K562 (cell line): ENCODE measurements around the gene TP53TG5. TPM values are rescaled to one million over a fixed set of nuclear protein-coding genes. Genes with fewer than 3 reads are reported as not detected.
A peak's percentile ranks its signal among the peaks of the same experiment; 100 is the strongest.

Experiments used
- ATAC-seq: fragments of 200-7000 bp; cut with Tn5 transposase; 3 replicates; pipeline ENCODE4 v1.9.1; 2020; ENCODE audit warnings: moderate library complexity
- BruUV-seq: library from RNA; stranded (reverse); fragments of 400-500 nt; replicated peaks from 2 replicates; lab custom pipeline; 2021; lab: Mats Ljungman, UMichigan
- CTCF ChIA-PET: fragments of 300-600 bp; formaldehyde crosslinking; extraction: SDS; loops from one replicate; lab custom pipeline; 2021; ENCODE audit warnings: low intra/inter-chr PET ratio; lab: Yijun Ruan, JAX
- POLR2A ChIA-PET: fragments of 300-600, 350-650 bp; sonication (Branson Sonifier 250); formaldehyde crosslinking; extraction: SDS; loops from one replicate; lab custom pipeline; 2021; ENCODE audit warnings: antibody characterized with exemption, inconsistent platforms; lab: Yijun Ruan, JAX
- DNase-seq, 4 experiments: peaks; one replicate each; pipeline versions ENCODE4 v3.0.0 to v3.0.0-alpha.2; 2011 to 2018; ENCODE audit warnings: low spot score in 3 of 4, mixed read lengths in 3 of 4; ENCODE audit errors: extremely low read depth in 1 of 4
- FAIRE-seq: peaks from 2 replicates; lab custom pipeline; 2011; peaks lifted over from hg19 to GRCh38; lab: Jason Lieb, UNC
- H2AFZ ChIP-seq: 2 replicates; pipeline ENCODE4 v1.6.0; 2011; ENCODE audit warnings: low read depth, low read length, control low read depth, inconsistent platforms
- H3K27ac ChIP-seq: fragments of 200-600 bp; 3 replicates; pipeline ENCODE4 v1.8.0; 2011; ENCODE audit warnings: low read depth, mild to moderate bottlenecking, control low read depth, inconsistent platforms, low read length, moderate library complexity, mixed read lengths; ENCODE audit errors: extremely low read depth
- H3K27me3 ChIP-seq, 2 experiments: fragments of 300-600 bp in 1 of 2; 2 replicates in 1 of 2; 3 replicates in 1 of 2; pipeline versions ENCODE4 v1.6.0 to v1.8.0; 2011; ENCODE audit warnings: inconsistent platforms in 2 of 2, low read length in 2 of 2, mild to moderate bottlenecking in 1 of 2, mixed read lengths in 1 of 2, moderate library complexity in 1 of 2; ENCODE audit not compliant: control insufficient read depth in 2 of 2, insufficient read depth in 2 of 2
- H3K36me3 ChIP-seq: fragments of 300-600 bp; 3 replicates; pipeline ENCODE4 v1.8.0; 2011; ENCODE audit warnings: mild to moderate bottlenecking, low read length, inconsistent platforms; ENCODE audit not compliant: control insufficient read depth, insufficient read depth
- H3K4me1 ChIP-seq, 2 experiments: fragments of 200-600 bp in 1 of 2; replicated peaks in 1 of 2; 2 replicates in 1 of 2; 3 replicates in 1 of 2; pipeline versions ENCODE4 v1.5.1 to v1.8.0; 2011; ENCODE audit warnings: inconsistent platforms in 2 of 2, low read length in 2 of 2, mild to moderate bottlenecking in 1 of 2, mixed read lengths in 1 of 2, moderate library complexity in 1 of 2; ENCODE audit not compliant: control insufficient read depth in 2 of 2, insufficient read depth in 2 of 2
- H3K4me2 ChIP-seq: 2 replicates; pipeline ENCODE4 v1.6.1; 2011; ENCODE audit warnings: low read length, control low read depth, inconsistent platforms, mixed read lengths; ENCODE audit not compliant: insufficient read depth
- H3K4me3 ChIP-seq: fragments of 200-600 bp; sonication (generic), shearing (Covaris generic); 2 replicates; pipeline ENCODE4 v1.5.1; 2016; ENCODE audit warnings: control low read depth, inconsistent platforms
- H3K79me2 ChIP-seq: fragments of 200-600 bp; 3 replicates; pipeline ENCODE4 v1.8.0; 2011; ENCODE audit warnings: low read length, inconsistent platforms; ENCODE audit not compliant: control insufficient read depth, insufficient read depth
- H3K9ac ChIP-seq, 2 experiments: 2 replicates each; pipeline versions ENCODE4 v1.6.0 to v1.6.1; 2011; ENCODE audit warnings: low read depth in 2 of 2, low read length in 2 of 2, control low read depth in 1 of 2, inconsistent platforms in 1 of 2, mild to moderate bottlenecking in 1 of 2, mixed read lengths in 1 of 2; ENCODE audit not compliant: insufficient read depth in 1 of 2
- H3K9me1 ChIP-seq: one replicate; pipeline ENCODE4 v1.6.0; 2011; ENCODE audit warnings: inconsistent platforms, mild to moderate bottlenecking, low read length, moderate library complexity; ENCODE audit not compliant: control insufficient read depth, insufficient read depth
- H3K9me3 ChIP-seq: replicated peaks from 2 replicates; pipeline ENCODE4 v1.5.1; 2011; ENCODE audit warnings: low read depth, low read length, inconsistent platforms; ENCODE audit not compliant: control insufficient read depth, insufficient read depth
- H4K20me1 ChIP-seq: replicated peaks from 2 replicates; pipeline ENCODE4 v1.6.1; 2011; ENCODE audit warnings: low read length, inconsistent platforms, mixed read lengths; ENCODE audit not compliant: control insufficient read depth, insufficient read depth
- CBFA2T3 ChIP-seq: fragments of 450-650 bp; IDR thresholded peaks from 2 replicates; pipeline ENCODE4 v1.6.1; 2017
- CEBPZ ChIP-seq: fragments of 150-350 bp; IDR thresholded peaks from 2 replicates; pipeline ENCODE4 v1.6.1; 2014; ENCODE audit warnings: low read depth, mild to moderate bottlenecking, low read length, borderline replicate concordance
- EHMT2 ChIP-seq: fragments of 450-650 bp; IDR thresholded peaks from 2 replicates; pipeline ENCODE4 v1.6.1; 2018; ENCODE audit warnings: antibody characterized with exemption
- FOXJ3 ChIP-seq: sonication (generic); formaldehyde crosslinking; IDR thresholded peaks from 2 replicates; pipeline ENCODE4 v1.4.0; 2020; ENCODE audit warnings: mild to moderate bottlenecking, missing genetic modification reagents
- HNRNPUL1 ChIP-seq: fragments of 200-400 bp; formaldehyde crosslinking; IDR thresholded peaks from 2 replicates; pipeline ENCODE4 v1.6.1; 2017; ENCODE audit warnings: low read length
- NELFE ChIP-seq: IDR thresholded peaks from 2 replicates; pipeline ENCODE4 v1.6.1; 2011; ENCODE audit warnings: mild to moderate bottlenecking; ENCODE audit not compliant: insufficient read depth, insufficient read length
- NFIX ChIP-seq: fragments of 250-450 bp; sonication (Bioruptor Pico); IDR thresholded peaks from 2 replicates; pipeline ENCODE4 v1.4.0; 2020; ENCODE audit warnings: low read depth, mild to moderate bottlenecking, moderate library complexity
- ZNF124 ChIP-seq: sonication (generic); formaldehyde crosslinking; IDR thresholded peaks from 2 replicates; pipeline ENCODE4 v1.8.1; 2022; ENCODE audit warnings: missing genetic modification reagents
- WGBS: fragments of 100-300 bp; shearing (Covaris generic); methylation state at CpG from one replicate; pipeline ENCODE4 v1.1.6; 2016; ENCODE audit warnings: low coverage, mixed read lengths; ENCODE audit not compliant: insufficient coverage; ENCODE audit errors: missing lambda C conversion rate; 5-methylcytosine and 5-hydroxymethylcytosine counted together
- in situ Hi-C: fragments of 300-500 bp; cut with MboI; formaldehyde crosslinking; loops from 4 replicates; pipeline ENCODE4 v1.15.0; 2018; ENCODE audit warnings: inconsistent platforms, mixed read lengths
- intact Hi-C: fragments of 100-400 bp; cut with micrococcal nuclease; formaldehyde crosslinking; loops from 2 replicates; pipeline ENCODE4 v1.14.2; 2022
- polyA plus RNA-seq, 8 experiments: library from polyadenylated mRNA; depleted of rRNA in 4 of 8; stranded (reverse) in 5 of 8; unstranded in 3 of 8; fragments of >200 nt; fragmentation: Nextera tagmentation in 2 of 8; fragmentation: Illumina TruSeq in 1 of 8; extraction: Ambion mirVana in 2 of 8; extraction: Trizol in 1 of 8; gene quantifications; 2 replicates each; pipeline versions ENCODE4 v1.2.1 to v1.2.3, GENCODE V29; 2011 to 2014; ENCODE audit warnings: inconsistent platforms in 1 of 8, missing spikeins in 1 of 8
- total RNA-seq, 7 experiments: library from RNA; depleted of rRNA in 6 of 7; stranded (reverse); fragments of >200 nt in 6 of 7; fragmentation: Illumina TruSeq in 2 of 7; extraction: Trizol in 2 of 7; gene quantifications; 2 replicates each; pipeline versions ENCODE4 v1.2.1 to v1.2.3, GENCODE V29; 2011 to 2021; ENCODE audit warnings: low replicate concordance in 1 of 7

TP53TG5 gene
- total and polyA plus RNA-seq, 9 of the 15 experiments (the other 6 are each of a cell fraction or from before 2014, with no cell fraction given): 0.04 to 0.05 (median 0.04) TPM; not detected in 6

GRCh38 chr20:45365444-45365970, 12.6 kb downstream of the TP53TG5 start:
- in situ Hi-C loops: loop anchor here (5.0 kb wide), 1 partner anchor 43 kb away; no protein-coding TSS in a partner anchor
- 93% methylated on average over 5 of the region's 5 CpGs for WGBS

More at GRCh38 chr20:45365444-45365970, 12.6 kb downstream of the TP53TG5 start:
- Histone ChIP-seq H3K27ac (no peak overlapping the region), H3K79me2 (peaks cover 20% of the 10 kb centered on the region), H2AFZ (no peak overlapping the region), H3K9me3 (no peaks in the 10 kb centered on the region), H3K36me3 (peaks cover 39% of the 10 kb centered on the region), H3K4me2 (no peak overlapping the region), H3K4me3 (no peak overlapping the region), H3K27me3 (no peaks in the 10 kb centered on the region), H3K9me1 (no peaks in the 10 kb centered on the region), H4K20me1 (no peaks in the 10 kb centered on the region), H3K9ac (peak overlapping the region in 1 of 2 experiments; percentile 8; a peak in 1 of 4 replicates), H3K4me1 (peaks cover 11 to 13% of the 10 kb centered on the region in 2 experiments; a peak in 4 of 5 replicates)
- TF ChIP-seq NFIX (CRISPR knock-in tag): no peak
- no peak for TF ChIP-seq ZNF124 (CRISPR knock-in tag)
- no peak for TF ChIP-seq FOXJ3 (CRISPR knock-in tag)
- TF ChIP-seq HNRNPUL1: no peak
- TF ChIP-seq EHMT2: no peak
- no peak for TF ChIP-seq NELFE
- TF ChIP-seq CBFA2T3: no peak
- TF ChIP-seq CEBPZ: no peak
- BruUV-seq: no TSS peak
- CTCF ChIA-PET: no interaction called here
- intact Hi-C loops: loop anchor here (10.0 kb wide), 1 partner anchor 609 kb away; the partner anchor contains the start of gene ZNF335
- no peak for DNase-seq
- no peak for ATAC-seq
- no peak for FAIRE-seq
- POLR2A ChIA-PET: interaction anchor here (1.0 kb wide), 1 partner anchor 29 kb away, joined by 3 read pairs; no protein-coding TSS in a partner anchor
